Stimulated activated naive CD4-positive, alpha-beta T cell treated with Interleukin-2 at 50 U/mL for 16 hours (primary cell): ENCODE results near the gene HLA-C.
"Not testable (repeated sequence)": the region's sequence is repeated elsewhere in the genome, so short reads cannot be mapped to it uniquely, and the experiment has no call there.

Experiments used
- DNase-seq: peaks from one replicate; lab custom pipeline; 2025; lab: John Stamatoyannopoulos, UW

The HLA-C gene

GRCh38 chr6:31270788-31271640 lies 878 bp downstream of the HLA-C start:
- DNase-seq = peak; percentile 46

- DNase-seq = no peak
These were observed 3.1 kb downstream of the HLA-C start for GRCh38 chr6:31268836-31269235.

GRCh38 chr6:31268369-31268765 lies 3.5 kb downstream of the HLA-C start:
- no peak for DNase-seq

- DNase-seq = no peak
These were observed 4.1 kb downstream of the HLA-C start for GRCh38 chr6:31267651-31268368.

- no peak for DNase-seq
These were observed 5.1 kb downstream of the HLA-C start for GRCh38 chr6:31266567-31267360.

GRCh38 chr6:31265926-31266325 lies 6.0 kb downstream of the HLA-C start:
- no peak for DNase-seq

GRCh38 chr6:31263346-31263933 lies 8.5 kb downstream of the HLA-C start:
- not testable (repeated sequence) for DNase-seq

- DNase-seq = not testable (repeated sequence)
These were observed 11.9 kb downstream of the HLA-C start for GRCh38 chr6:31259995-31260394.

- no peak for DNase-seq
These were observed 19.3 kb downstream of the HLA-C start for GRCh38 chr6:31252625-31253024.

GRCh38 chr6:31251261-31251660 lies 20.6 kb downstream of the HLA-C start:
- DNase-seq = no peak

- no peak for DNase-seq
These were observed 22.7 kb downstream of the HLA-C start for GRCh38 chr6:31249184-31249583.

GRCh38 chr6:31247813-31248212 lies 24.1 kb downstream of the HLA-C start:
- DNase-seq = no peak

- no peak for DNase-seq
These were observed 25.8 kb downstream of the HLA-C start for GRCh38 chr6:31246051-31246521.

GRCh38 chr6:31243508-31243907 lies 28.4 kb downstream of the HLA-C start:
- DNase-seq = no peak

- DNase-seq = no peak
These were observed 32.0 kb downstream of the HLA-C start for GRCh38 chr6:31239854-31240253.

- DNase-seq = not testable (repeated sequence)
These were observed 37.8 kb downstream of the HLA-C start for GRCh38 chr6:31234101-31234500.

GRCh38 chr6:31228476-31228875 lies 43.4 kb downstream of the HLA-C start:
- no peak for DNase-seq

- DNase-seq = no peak
These were observed 44.7 kb downstream of the HLA-C start for GRCh38 chr6:31227143-31227542.

GRCh38 chr6:31225735-31226134 lies 46.2 kb downstream of the HLA-C start:
- DNase-seq = no peak

GRCh38 chr6:31222496-31222895 lies 49.4 kb downstream of the HLA-C start:
- no peak for DNase-seq
